GM13977 (cell line): ENCODE data around the gene ERFE.
"Not testable (repeated sequence)": the region's sequence is repeated elsewhere in the genome, so short reads cannot be mapped to it uniquely, and the experiment has no call there.

Experiments used
- DNase-seq: peaks from one replicate; pipeline ENCODE4 v3.0.0; 2012; ENCODE audit warnings: low spot score
- in situ Hi-C: fragments of 300-500 bp; cut with MboI; formaldehyde crosslinking; loops from one replicate; pipeline ENCODE4 v1.12.0; 2022; ENCODE audit warnings: low sequenced_read_pairs, low pct_unique_long_range_greater_than_20kb, mixed read lengths, inconsistent platforms; ENCODE audit not compliant: unreplicated experiment
- TF ChIP-seq, protein P1 (sequence below): IDR thresholded peaks from 2 replicates; pipeline ENCODE4 v1.5.1; 2012; ENCODE audit warnings: mild to moderate bottlenecking, control low read depth; ENCODE audit not compliant: insufficient read depth; ENCODE audit errors: extremely low read depth, missing control alignments

Gene ERFE

GRCh38 chr2:238158509-238159070, at the start of gene ERFE:
ERFE (plus strand) TSS chr2:238158970; CDS start chr2:238159008, 38 bp downstream.
- TF ChIP-seq, protein P1, sequence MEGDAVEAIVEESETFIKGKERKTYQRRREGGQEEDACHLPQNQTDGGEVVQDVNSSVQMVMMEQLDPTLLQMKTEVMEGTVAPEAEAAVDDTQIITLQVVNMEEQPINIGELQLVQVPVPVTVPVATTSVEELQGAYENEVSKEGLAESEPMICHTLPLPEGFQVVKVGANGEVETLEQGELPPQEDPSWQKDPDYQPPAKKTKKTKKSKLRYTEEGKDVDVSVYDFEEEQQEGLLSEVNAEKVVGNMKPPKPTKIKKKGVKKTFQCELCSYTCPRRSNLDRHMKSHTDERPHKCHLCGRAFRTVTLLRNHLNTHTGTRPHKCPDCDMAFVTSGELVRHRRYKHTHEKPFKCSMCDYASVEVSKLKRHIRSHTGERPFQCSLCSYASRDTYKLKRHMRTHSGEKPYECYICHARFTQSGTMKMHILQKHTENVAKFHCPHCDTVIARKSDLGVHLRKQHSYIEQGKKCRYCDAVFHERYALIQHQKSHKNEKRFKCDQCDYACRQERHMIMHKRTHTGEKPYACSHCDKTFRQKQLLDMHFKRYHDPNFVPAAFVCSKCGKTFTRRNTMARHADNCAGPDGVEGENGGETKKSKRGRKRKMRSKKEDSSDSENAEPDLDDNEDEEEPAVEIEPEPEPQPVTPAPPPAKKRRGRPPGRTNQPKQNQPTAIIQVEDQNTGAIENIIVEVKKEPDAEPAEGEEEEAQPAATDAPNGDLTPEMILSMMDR, result peak; percentile 43
- peak; percentile 85 for DNase-seq
- in situ Hi-C loops, result no loop called here

- in situ Hi-C loops, result no loop called here
- no peak for DNase-seq
- TF ChIP-seq, protein P1, result no peak
These were observed 45.2 kb upstream of the ERFE start for GRCh38 chr2:238113611-238114010.

DNA sequence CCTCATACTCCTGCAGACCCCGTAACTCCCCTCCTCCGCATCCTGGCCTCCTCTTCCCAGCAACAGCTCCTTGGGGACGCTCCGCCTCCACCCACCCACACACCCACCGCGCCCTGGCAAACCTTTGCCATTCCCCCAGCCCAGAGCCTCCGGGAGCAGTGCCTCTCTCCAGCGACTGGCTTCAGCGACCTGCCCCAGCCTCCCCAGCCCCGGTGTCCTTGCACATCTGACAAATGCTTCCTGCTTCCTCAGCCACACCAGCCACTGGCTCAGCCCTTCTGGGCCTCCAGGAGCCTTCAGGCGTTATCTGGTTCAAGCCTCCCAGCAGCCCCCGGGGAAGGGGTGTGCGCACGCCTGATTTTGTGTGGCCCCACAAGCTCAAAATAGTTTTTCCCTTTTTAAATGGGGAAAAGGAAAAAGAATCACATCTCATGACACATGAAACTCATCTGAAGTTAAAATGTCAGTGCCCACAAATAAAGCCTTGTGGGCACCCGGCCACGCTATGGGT, 44.4 kb upstream of the ERFE start:
- TF ChIP-seq, protein P1, result no peak
- in situ Hi-C loops, result no loop called here
- DNase-seq, result no peak

GRCh38 chr2:238114851-238115660, 43.7 kb upstream of the ERFE start:
- no peak for DNase-seq
- in situ Hi-C loops, result no loop called here

DNA sequence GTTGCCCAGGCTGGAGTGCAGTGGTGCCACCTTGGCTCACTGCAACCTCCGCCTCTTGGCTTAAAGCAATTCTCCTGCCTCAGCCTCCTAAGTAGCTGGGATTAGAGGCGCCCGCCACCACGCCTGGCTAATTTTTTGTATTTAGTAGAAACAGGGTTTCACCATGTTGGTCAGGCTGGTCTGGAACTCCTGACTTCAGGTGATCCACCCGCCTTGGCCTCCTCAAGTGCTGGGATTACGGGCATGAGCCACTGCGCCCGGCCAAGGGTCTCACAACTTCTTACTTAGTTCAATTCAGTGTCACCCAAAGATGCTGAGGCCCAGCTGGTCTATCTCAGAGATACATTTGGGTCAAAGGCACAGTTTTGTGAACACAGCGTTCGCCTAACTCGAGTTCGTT, 43.1 kb upstream of the ERFE start:
- in situ Hi-C loops, DNase-seq: not testable (repeated sequence)

More at GRCh38 chr2:238114851-238115660, 43.7 kb upstream of the ERFE start:
- TF ChIP-seq, protein P1, result no peak

DNA sequence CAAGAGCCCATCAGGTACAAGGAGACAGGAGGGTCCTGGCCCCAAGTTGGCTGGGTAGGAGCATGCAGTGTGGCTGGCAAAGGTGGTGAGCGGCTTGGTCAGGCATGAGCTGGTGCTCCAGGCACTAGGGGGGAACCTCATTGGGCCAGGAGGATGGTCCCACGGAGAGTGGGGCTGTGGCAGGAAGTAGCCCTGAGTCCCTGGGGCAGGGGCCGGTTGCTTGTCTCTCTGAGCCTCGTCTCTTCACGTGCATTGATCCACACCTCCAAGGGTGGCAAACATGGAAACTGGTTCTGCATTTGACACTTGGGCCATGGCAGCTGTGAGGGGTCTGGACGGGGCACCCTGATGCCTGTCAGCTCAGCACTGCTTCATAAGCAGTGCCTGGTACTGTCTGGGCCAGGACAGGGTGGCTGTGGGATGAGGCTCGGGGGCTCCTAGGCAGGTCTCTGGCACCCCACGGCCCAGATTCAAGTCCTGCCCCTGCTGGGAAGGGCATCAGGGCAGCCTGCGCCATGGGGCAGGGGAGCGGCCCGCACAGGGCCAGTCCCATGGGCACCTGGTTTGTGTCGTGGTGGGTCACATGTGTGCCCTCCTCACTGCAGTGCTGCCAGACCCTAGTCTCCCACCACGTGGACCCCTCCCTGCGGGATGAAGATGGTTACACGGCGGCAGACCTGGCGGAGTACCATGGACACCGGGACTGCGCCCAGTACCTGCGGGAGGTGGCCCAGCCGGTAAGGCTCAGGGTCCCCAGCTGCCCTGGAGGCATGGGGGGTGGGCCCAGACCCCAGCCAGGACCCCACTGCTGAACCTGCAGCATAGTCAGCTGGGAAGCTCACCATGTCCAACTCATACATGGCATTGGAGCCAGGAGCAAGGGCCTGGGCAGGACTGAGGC, 42.2 kb upstream of the ERFE start:
- in situ Hi-C loops, result no loop called here
- TF ChIP-seq, protein P1, result no peak
- no peak for DNase-seq
